ENCODE results near the gene HUS1.
"Not testable (repeated sequence)": the region's sequence is repeated elsewhere in the genome, so short reads cannot be mapped to it uniquely, and the experiment has no call there.

HUS1 gene

GRCh38 chr7:47923081-47923875 lies 56.1 kb downstream of the HUS1 start:
- DNase-seq (ENCODE audit: low read depth) = not testable (repeated sequence)

- DNase-seq (ENCODE audit: low read depth) = not testable (repeated sequence)
These were observed 62.9 kb downstream of the HUS1 start for GRCh38 chr7:47916514-47916913.

- DNase-seq (ENCODE audit: low read depth) = no peak
These were observed 63.8 kb downstream of the HUS1 start for GRCh38 chr7:47915616-47915976.

DNA sequence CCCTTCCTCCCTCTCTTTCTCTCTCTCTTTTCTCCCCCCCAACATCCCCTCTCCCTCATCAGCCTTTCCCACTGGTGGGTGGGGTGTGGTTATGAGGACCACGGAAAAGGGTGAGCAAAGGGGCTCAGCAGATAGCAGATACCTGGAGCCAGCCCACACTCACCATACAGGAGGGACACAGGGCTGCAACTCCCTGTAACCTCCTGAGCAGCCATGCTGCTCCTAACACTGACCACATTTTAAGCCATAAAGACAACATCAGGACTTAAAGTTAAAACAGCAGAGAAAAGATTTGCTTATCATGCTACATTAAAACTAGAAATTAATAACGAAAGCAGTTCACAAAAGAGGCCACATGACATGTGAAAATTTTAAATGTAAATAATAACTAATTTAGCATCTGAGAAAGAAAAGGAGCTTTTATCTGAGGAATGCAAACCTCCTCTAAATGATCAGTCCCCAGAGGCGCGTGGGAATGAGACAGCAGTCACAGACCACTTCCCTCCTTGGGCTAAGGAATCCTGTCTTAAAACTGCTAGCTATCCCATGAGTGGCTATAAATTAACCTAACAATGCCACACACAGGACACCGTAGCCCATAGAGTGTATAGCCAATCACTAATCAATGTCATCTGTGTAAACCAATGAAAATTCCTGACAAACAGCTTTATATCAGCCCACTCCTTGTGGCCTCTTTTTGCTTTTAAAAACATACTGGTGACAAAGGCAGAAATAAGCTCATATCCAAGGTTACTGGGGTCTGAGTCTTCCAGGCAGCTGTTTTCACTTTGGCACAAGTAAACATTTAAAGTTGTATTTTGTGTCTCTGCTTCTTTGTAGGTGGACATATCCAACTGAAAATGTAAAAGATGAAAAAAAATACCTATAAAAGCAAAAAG lies 64.4 kb downstream of the HUS1 start:
- no peak for DNase-seq (ENCODE audit: low read depth)

Data from GM04503 (cell line).